OCI-LY1 (cell line): Measurements from ENCODE around the gene USP5.

Experiments used
- H2AFZ ChIP-seq: fragments of 200-600 bp; sonication (generic), shearing (Covaris generic); 2 replicates; pipeline ENCODE4 v1.6.0; 2014; ENCODE audit warnings: antibody characterized with exemption, mild to moderate bottlenecking, low read length
- H3F3A ChIP-seq: fragments of 200-600 bp; sonication (generic), shearing (Covaris generic); 2 replicates; pipeline ENCODE4 v1.6.0; 2014; ENCODE audit warnings: mild to moderate bottlenecking, antibody characterized with exemption, low read length, moderate library complexity; ENCODE audit not compliant: insufficient read depth
- H3K27ac ChIP-seq: fragments of 200-600 bp; sonication (generic); 2 replicates; pipeline ENCODE4 v1.5.1; 2014; ENCODE audit warnings: low read length, mixed run types, mild to moderate bottlenecking, low read depth; ENCODE audit not compliant: poor library complexity, severe bottlenecking
- H3K27me3 ChIP-seq: fragments of 200-600 bp; sonication (generic); 2 replicates; pipeline ENCODE4 v1.6.0; 2014; ENCODE audit warnings: antibody characterized with exemption, mild to moderate bottlenecking, low read length, moderate library complexity; ENCODE audit not compliant: insufficient read depth
- H3K36me3 ChIP-seq: fragments of 200-600 bp; sonication (generic); 2 replicates; pipeline ENCODE4 v1.6.1; 2014; ENCODE audit warnings: mild to moderate bottlenecking, antibody characterized with exemption, low read length, moderate library complexity, mixed read lengths; ENCODE audit not compliant: insufficient read depth
- H3K4me1 ChIP-seq: fragments of 200-600 bp; sonication (generic); 2 replicates; pipeline ENCODE4 v1.5.1; 2014; ENCODE audit warnings: mild to moderate bottlenecking, low read length, moderate library complexity; ENCODE audit not compliant: insufficient read depth, severe bottlenecking
- H3K4me2 ChIP-seq: fragments of 200-600 bp; sonication (generic), shearing (Covaris generic); 2 replicates; pipeline ENCODE4 v1.6.1; 2014; ENCODE audit warnings: low read length
- H3K4me3 ChIP-seq: fragments of 200-600 bp; sonication (generic); 2 replicates; pipeline ENCODE4 v1.5.1; 2014; ENCODE audit warnings: low read length, low read depth, mild to moderate bottlenecking, mixed read lengths; ENCODE audit not compliant: poor library complexity, severe bottlenecking
- H3K79me2 ChIP-seq: fragments of 200-600 bp; shearing (Covaris generic); 2 replicates; pipeline ENCODE4 v1.6.1; 2016; ENCODE audit warnings: mixed run types, low read length, mixed read lengths; ENCODE audit not compliant: insufficient read depth
- H3K9ac ChIP-seq: fragments of 200-600 bp; sonication (generic), shearing (Covaris generic); 2 replicates; pipeline ENCODE4 v1.6.1; 2014; ENCODE audit warnings: mild to moderate bottlenecking, low read length, mixed read lengths
- H3K9me2 ChIP-seq: fragments of 200-600 bp; sonication (generic), shearing (Covaris generic); 2 replicates; pipeline ENCODE4 v1.6.1; 2014; ENCODE audit warnings: low read depth, mild to moderate bottlenecking, low read length, mixed read lengths
- H3K9me3 ChIP-seq: fragments of 200-600 bp; shearing (Covaris generic); 2 replicates; pipeline ENCODE4 v1.6.1; 2014; ENCODE audit warnings: low read length, mixed read lengths
- H4K20me1 ChIP-seq: fragments of 200-600 bp; sonication (generic), shearing (Covaris generic); 2 replicates; pipeline ENCODE4 v1.6.0; 2016; ENCODE audit warnings: mild to moderate bottlenecking, low read length; ENCODE audit not compliant: insufficient read depth
- CTCF ChIP-seq: fragments of 200-600 bp; sonication (generic), shearing (Covaris generic); IDR thresholded peaks from 2 replicates; pipeline ENCODE4 v1.5.1; 2017; ENCODE audit warnings: mild to moderate bottlenecking, antibody characterized with exemption, low read length, moderate library complexity, mixed read lengths
- EZH2 ChIP-seq: fragments of 200-600 bp; sonication (generic), shearing (Covaris generic); IDR thresholded peaks from 2 replicates; pipeline ENCODE4 v1.8.0; 2017; ENCODE audit warnings: borderline replicate concordance, mixed run types, mild to moderate bottlenecking, antibody characterized with exemption, low read length, moderate library complexity, mixed read lengths

Gene USP5

GRCh38 chr12:6839482-6840201 is 12.3 kb upstream of the USP5 start:
- peak overlapping the region; percentile 36 for H3K4me3 ChIP-seq
- no peaks in the 10 kb centered on the region for H3K9me3 ChIP-seq
- no peak overlapping the region for H2AFZ ChIP-seq
- H3K27ac ChIP-seq, result peak overlapping the region; percentile 94
- H3K79me2 ChIP-seq, result no peaks in the 10 kb centered on the region
- H3F3A ChIP-seq, result no peaks in the 10 kb centered on the region
- peak overlapping the region; percentile 61 for H3K4me2 ChIP-seq
- no peaks in the 10 kb centered on the region for H3K36me3 ChIP-seq
- no peaks in the 10 kb centered on the region; the same call in 1 of the 2 replicates for H3K27me3 ChIP-seq
- H3K9me2 ChIP-seq, result no peaks in the 10 kb centered on the region
- peak overlapping the region; percentile 58 for H3K9ac ChIP-seq
- TF ChIP-seq CTCF (no peak), EZH2 (no peak)
- peaks cover 44% of the 10 kb centered on the region for H3K4me1 ChIP-seq
- no peaks in the 10 kb centered on the region for H4K20me1 ChIP-seq

- TF ChIP-seq CTCF, result no peak
- TF ChIP-seq EZH2, result no peak
- peak overlapping the region; percentile 61 for H3K4me2 ChIP-seq
- H4K20me1 ChIP-seq, result no peaks in the 10 kb centered on the region
- H3K4me3 ChIP-seq, result peak overlapping the region; percentile 36
- peak overlapping the region; percentile 58 for H3K9ac ChIP-seq
- 0 out of 2 replicates have a peak, but pooled peaks cover 3% of the 10 kb centered on the region for H3F3A ChIP-seq
- H3K36me3 ChIP-seq, result no peaks in the 10 kb centered on the region
- no peak overlapping the region for H2AFZ ChIP-seq
- H3K27ac ChIP-seq, result peak overlapping the region; percentile 94
- no peaks in the 10 kb centered on the region; the same call in 1 of the 2 replicates for H3K27me3 ChIP-seq
- H3K4me1 ChIP-seq, result peaks cover 44% of the 10 kb centered on the region
- no peaks in the 10 kb centered on the region for H3K9me2 ChIP-seq
- H3K9me3 ChIP-seq, result no peaks in the 10 kb centered on the region
- no peaks in the 10 kb centered on the region for H3K79me2 ChIP-seq
Observed at GRCh38 chr12:6840330-6840729, 11.6 kb upstream of the USP5 start.

- Histone ChIP-seq H3K4me1 (peaks cover 41% of the 10 kb centered on the region), H3K36me3 (peaks cover under 1% of the 10 kb centered on the region; the same call in 1 of the 2 replicates), H3K4me3 (peak within 1 kb of the TSS; percentile 36), H3F3A (0 out of 2 replicates have a peak, but pooled peaks cover 3% of the 10 kb centered on the region), H3K9me3 (no peaks in the 10 kb centered on the region), H3K4me2 (peak within 1 kb of the TSS; percentile 61), H2AFZ (no peak within 1 kb of the TSS), H3K79me2 (no peaks in the 10 kb centered on the region), H3K27ac (peak within 1 kb of the TSS; percentile 94), H3K27me3 (no peaks in the 10 kb centered on the region; the same call in 1 of the 2 replicates), H4K20me1 (no peaks in the 10 kb centered on the region), H3K9ac (peak within 1 kb of the TSS; percentile 58), H3K9me2 (no peaks in the 10 kb centered on the region)
- no peak for TF ChIP-seq CTCF
- no peak for TF ChIP-seq EZH2
Observed at GRCh38 chr12:6840761-6841515, 11.0 kb upstream of the USP5 start, which contains the start of gene GNB3. Gene GNB3, plus strand, starts transcription at chr12:6840925. Its CDS starts 363 bp downstream, at chr12:6841288.
